HG03439 (cell line): ENCODE results near the gene GGA3.
"Not testable (repeated sequence)": the region's sequence is repeated elsewhere in the genome, so short reads cannot be mapped to it uniquely, and the experiment has no call there.

Source experiments
- ATAC-seq: cut with Tn5 transposase; IDR thresholded peaks from one replicate; pipeline ENCODE4 v1.9.1; 2021; ENCODE audit warnings: mild to moderate bottlenecking, moderate library complexity; ENCODE audit not compliant: unreplicated experiment

Gene GGA3

DNA sequence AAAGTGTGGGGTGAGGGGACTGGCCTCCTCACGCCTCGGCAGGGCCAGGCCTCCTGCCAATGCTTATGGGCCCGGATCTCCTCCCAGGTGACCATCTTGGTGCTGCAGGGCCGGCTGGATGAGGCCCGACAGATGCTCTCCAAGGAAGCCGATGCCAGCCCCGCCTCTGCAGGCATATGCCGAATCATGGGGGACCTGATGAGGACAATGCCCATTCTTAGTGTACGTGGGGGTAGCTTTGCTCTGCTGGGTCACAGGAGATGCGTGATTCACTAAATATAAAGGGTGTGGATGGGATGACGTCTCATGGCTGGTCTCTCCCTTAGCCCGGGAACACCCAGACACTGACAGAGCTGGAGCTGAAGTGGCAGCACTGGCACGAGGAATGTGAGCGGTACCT lies 36.4 kb downstream of the GGA3 start:
- ATAC-seq, result no peak

DNA sequence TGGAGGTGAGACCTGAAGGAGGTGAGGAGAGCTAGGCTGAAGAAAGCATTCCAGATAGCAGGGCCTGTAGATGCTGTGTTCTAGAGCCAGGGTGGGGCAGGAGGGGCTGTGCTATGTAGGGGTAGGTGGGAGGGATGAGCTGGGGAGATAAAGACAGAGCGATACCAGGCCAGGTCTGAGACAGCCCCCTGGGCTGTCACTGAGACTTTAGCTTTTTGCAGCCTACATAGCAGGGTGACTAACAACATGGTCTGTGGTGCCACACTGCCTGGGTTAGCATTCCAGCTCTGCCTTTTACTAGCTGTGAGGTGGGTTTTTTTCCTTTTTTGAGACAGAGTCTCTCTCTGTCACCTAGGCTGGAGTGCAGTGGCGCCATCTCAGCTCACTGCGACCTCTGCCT lies 41.6 kb downstream of the GGA3 start:
- no peak for ATAC-seq

- ATAC-seq, result no peak
These were observed 43.3 kb downstream of the GGA3 start for GRCh38 chr17:75218131-75218530.

- ATAC-seq, result no peak
These were observed 52.3 kb downstream of the GGA3 start for GRCh38 chr17:75209061-75209460.

DNA sequence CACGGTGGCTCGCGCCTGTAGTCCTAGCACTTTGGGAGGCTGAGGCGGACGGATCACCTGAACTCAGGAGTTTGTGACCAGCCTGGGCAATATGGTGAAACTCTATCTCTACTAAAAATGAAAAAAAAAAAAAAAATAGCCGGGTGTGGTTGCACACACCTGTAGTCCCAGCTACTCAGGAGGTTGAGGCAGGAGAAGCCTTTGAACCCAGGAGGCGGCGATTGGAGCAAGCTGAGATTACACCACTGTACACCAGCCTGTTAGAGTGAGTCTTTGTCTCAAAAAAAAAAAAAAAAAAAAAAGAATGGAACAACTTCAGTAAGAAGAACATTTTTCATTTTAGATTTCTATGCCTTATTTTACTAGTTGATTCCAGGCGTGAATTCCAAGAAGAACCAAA lies 53.2 kb downstream of the GGA3 start:
- no peak for ATAC-seq

- no peak for ATAC-seq
These were observed 53.6 kb downstream of the GGA3 start for GRCh38 chr17:75207760-75208159.

DNA sequence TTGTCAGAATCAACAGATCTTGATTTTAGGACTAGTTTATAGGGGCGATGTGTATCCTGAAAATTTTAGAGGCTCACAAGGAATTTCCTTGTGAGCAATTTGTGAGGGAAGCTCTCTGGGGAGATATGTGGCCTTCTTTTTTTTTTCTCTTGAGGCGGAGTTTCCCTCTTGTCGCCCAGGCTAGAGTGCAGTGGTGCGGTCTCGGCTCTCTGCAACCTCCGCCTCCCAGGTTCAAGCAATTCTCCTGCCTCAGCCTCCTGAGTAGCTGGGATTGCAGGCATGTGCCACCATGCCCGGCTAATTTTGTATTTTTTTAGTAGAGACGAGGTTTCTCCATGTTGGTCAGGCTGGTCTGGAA lies 54.4 kb downstream of the GGA3 start:
- not testable (repeated sequence) for ATAC-seq

DNA sequence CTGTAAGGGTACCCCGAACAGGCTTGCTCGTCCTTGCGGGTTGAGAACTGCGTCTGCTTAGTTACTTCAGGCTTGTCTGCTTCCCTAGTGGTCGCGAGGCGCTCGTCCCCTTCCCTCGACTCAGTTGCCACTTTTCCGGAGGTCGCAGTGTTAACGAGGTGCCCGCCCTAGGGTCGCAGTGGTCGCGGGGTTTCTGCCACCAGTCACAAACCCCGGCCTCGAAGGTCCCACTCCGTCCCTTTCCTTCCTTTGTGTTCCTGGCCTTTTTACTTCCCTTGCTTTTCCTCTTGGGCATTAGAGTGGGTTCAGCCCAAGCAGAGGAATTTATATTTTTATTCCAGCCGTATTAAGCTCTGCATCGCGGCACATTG lies 55.6 kb downstream of the GGA3 start:
- no peak for ATAC-seq

DNA sequence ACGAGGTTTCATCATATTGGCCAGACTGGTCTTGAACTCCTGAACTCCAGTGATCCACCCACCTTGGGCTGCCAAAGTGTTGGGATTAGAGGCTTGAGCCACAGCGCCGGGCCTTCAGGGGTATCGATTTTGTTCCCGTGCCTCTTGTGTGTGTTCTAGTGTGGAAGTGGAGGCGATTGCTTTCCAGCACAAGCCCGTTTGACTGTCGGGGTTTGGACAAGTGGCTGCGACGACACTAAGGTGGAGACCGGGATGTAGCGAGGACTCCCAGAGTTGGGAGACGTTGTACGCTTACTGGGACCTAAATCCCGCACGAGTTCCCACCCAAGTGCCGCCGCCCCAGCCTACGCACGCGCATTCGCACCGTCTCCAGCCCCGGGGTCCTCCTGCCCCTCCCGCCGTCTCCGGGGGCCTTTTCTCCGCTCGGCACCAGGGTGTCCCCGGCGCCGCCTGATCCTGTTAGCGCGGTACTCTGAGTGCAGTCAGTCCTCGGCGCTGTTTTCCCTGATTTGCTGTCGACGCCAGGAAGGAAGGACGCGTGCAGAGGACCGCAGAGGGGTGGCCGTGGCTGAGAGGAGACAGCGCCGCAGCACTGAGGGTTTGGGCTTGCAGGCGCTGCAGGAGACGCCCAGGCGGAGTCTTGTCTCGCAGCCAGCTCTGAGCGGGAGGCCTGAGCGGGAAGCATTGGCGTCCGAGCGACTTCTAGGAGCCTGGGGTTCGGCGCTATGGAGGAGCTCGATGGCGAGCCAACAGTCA lies 56.2 kb downstream of the GGA3 start, which contains the start of gene NUP85:
NUP85 (plus strand) TSS at position 643 of the 756 bp plus-strand sequence; CDS start at position 726, 83 bp downstream.
- peak; percentile 62 for ATAC-seq

- no peak for ATAC-seq
These were observed 61.4 kb downstream of the GGA3 start for GRCh38 chr17:75199886-75200618.

DNA sequence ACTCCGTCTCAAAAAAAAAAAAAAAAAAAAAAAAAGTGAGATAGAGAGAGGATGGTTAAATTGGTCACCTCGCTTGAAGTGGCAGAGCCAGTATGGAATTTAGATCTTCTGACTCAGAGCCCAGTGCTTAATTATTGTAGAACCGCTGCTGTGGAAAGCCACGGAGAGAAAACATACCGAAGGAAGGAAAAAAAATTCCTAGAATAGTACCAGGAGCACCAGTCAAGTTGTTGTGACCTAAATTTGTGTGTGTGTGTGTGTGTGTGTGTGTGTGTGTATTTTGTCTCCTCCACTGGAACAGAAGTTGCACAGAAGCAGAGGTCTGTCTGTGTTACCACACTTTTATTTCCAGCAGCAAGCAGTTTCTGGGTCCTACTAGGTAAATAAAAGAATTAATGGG lies 66.5 kb downstream of the GGA3 start:
- no peak for ATAC-seq

- ATAC-seq, result no peak
These were observed 69.8 kb downstream of the GGA3 start for GRCh38 chr17:75191584-75191983.

DNA sequence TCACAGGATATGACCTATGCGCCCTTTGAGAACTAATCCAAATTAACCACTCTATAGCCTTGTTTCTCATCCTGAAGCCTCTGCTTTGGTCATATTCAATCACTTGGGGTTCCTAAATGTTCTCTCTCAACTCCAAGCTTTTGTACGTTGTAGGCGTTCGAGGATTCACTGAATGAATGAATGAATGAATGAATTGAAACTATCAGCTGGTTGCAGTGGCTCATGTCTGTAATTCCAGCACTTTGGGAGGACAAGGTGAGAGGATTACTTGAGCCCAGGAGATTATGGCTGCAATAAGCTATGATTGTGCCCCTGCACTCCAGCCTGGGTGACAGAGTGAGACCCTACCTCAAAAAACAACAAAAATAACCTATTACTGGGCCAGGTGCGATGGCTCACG lies 72.8 kb downstream of the GGA3 start:
- ATAC-seq, result no peak
